NB4 (cell line): ENCODE measurements around the gene VILL.

ENCODE experiments used
- CTCF ChIP-seq: IDR thresholded peaks from one replicate; pipeline ENCODE4 v1.5.1; 2012; ENCODE audit warnings: low read depth, low read length
- MAX ChIP-seq: IDR thresholded peaks from 2 replicates; pipeline ENCODE4 v1.6.1; 2011; ENCODE audit warnings: low read depth, low read length
- MYC ChIP-seq: IDR thresholded peaks from 2 replicates; pipeline ENCODE4 v1.6.1; 2011; ENCODE audit warnings: low read depth, low read length
- POLR2A ChIP-seq: IDR thresholded peaks from 2 replicates; pipeline ENCODE4 v1.6.1; 2011; ENCODE audit warnings: mild to moderate bottlenecking; ENCODE audit not compliant: insufficient read length; ENCODE audit errors: extremely low read depth

GRCh38 chr3:37970802-37971201 is 19.8 kb upstream of the VILL start:
- no peak for TF ChIP-seq POLR2A
- no peak for TF ChIP-seq CTCF
- no peak for TF ChIP-seq MYC
- no peak for TF ChIP-seq MAX
